GM19240 (cell line): ENCODE results near the gene DNAJA3.

ENCODE experiments used
- DNase-seq: peaks from one replicate; pipeline ENCODE4 v3.0.0; 2011; ENCODE audit warnings: low spot score; ENCODE audit not compliant: insufficient read length

DNAJA3 gene

GRCh38 chr16:4433228-4433627 is 7.6 kb downstream of the DNAJA3 start:
- DNase-seq: no peak

- DNase-seq: no peak
These were observed 8.5 kb downstream of the DNAJA3 start for GRCh38 chr16:4433914-4434787.

DNA sequence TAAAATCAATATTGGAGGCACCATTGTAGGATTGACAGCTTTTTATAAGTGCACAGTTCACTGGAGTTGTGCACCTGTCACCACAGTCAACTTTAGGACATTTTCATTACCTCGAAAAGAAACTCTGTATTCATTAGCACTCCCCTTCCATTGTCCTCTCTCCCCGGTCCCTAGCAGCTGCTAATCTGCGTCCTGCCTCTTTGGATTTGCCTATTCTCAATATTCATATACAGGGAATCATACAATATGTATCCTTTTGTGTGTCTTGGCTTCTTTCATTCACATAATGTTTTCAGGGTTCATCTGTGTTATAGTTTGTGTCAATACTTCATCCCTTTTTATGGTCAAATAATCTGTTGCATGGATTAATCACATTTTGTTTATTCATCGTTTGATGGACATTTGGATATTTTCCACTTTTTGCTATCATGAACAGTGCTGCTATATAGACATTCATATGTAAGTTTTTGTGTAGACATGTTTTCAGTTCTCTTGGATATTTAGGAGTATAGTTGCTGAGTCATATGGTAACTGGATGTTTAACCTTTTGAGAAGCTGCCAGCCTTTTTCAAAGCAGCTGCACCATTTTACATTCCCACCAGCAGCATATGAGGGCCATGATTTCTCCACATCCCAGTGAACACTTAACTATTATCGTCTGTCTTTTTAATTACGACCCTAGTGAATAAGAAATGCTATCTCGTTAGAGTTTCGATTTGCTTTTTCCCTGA is 9.8 kb downstream of the DNAJA3 start:
- DNase-seq: no peak

GRCh38 chr16:4437366-4437765 is 11.7 kb downstream of the DNAJA3 start:
- DNase-seq: no peak

GRCh38 chr16:4442371-4442770 is 16.7 kb downstream of the DNAJA3 start:
- DNase-seq: no peak

- DNase-seq: no peak
These were observed 17.6 kb downstream of the DNAJA3 start for GRCh38 chr16:4443271-4443670.

- no peak for DNase-seq
These were observed 18.3 kb downstream of the DNAJA3 start for GRCh38 chr16:4443986-4444385.

- no peak for DNase-seq
These were observed 24.8 kb downstream of the DNAJA3 start for GRCh38 chr16:4450430-4450829.

DNA sequence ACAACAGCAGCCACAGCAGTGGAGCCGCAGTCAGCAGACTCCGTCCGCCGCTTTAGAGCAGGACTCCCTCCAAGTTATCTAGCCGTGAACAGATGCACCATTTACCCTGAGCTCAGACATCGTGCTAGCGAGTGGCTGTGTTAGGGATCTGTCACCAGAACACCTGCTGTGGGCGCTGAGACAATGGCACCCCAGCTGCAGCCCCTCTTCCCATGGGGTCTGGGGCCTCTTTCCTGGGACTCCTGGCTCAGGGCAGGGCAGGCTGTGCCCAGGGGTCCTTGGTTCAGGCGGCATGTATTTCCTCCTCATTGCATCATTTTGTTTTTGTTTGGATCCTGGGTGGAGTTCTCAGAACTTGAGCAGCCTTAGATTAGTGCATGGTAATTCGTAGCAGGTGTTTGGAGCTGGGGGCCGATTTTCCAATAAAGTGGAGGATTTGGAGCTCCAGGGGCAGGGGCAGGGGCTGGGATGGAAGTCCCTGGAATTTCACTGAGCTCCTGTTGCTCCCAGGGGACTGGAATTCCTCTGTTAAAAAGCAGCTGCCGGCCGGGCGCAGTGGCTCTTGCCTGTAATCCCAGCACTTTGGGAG is 25.4 kb downstream of the DNAJA3 start:
- no peak for DNase-seq

GRCh38 chr16:4452674-4453073 is 27.0 kb downstream of the DNAJA3 start:
- no peak for DNase-seq

DNA sequence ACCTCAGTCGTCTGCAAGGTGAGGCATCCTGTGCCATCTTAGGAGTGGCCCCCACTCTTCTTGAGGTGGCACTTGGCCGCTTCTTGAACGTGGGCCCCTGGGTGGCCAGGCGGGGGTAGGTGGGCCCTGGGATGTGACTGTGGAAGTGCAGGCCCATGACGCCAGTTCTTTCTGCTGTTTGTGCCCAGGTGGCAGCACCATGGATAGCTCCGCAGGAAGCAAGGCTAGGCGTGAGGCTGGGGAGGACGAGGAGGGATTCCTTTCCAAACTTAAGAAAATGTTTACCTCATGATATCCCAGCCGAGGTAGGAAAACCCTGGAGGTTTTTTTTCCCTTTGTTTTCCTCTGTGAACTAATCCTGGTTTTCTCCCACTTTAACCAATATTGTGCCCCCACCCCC is 29.0 kb downstream of the DNAJA3 start:
- no peak for DNase-seq

- no peak for DNase-seq
These were observed 29.4 kb downstream of the DNAJA3 start for GRCh38 chr16:4455081-4455480.

DNA sequence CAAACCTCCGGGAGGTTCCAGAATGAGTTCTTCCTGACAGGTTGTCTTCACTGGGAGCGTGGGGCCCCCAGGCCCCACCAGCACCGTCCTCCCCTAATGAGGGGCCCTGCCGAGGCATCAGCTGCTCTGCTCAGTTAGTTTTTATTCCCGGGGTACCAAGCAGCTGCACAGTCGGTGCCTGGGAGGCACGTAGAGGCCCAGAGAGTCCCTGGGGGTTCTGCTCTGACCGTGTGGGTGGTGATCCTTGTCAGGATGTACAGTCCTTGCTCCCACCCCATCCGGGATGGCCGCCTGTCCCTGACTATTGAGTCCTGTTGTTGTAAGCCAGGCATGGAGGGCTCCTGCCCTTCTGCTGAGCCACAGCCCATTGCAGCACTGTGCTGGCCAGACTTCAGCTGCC is 30.3 kb downstream of the DNAJA3 start:
- no peak for DNase-seq

- DNase-seq: no peak
These were observed 35.2 kb downstream of the DNAJA3 start for GRCh38 chr16:4460936-4461249.

- DNase-seq: no peak
These were observed 35.8 kb downstream of the DNAJA3 start for GRCh38 chr16:4461250-4462085.

DNA sequence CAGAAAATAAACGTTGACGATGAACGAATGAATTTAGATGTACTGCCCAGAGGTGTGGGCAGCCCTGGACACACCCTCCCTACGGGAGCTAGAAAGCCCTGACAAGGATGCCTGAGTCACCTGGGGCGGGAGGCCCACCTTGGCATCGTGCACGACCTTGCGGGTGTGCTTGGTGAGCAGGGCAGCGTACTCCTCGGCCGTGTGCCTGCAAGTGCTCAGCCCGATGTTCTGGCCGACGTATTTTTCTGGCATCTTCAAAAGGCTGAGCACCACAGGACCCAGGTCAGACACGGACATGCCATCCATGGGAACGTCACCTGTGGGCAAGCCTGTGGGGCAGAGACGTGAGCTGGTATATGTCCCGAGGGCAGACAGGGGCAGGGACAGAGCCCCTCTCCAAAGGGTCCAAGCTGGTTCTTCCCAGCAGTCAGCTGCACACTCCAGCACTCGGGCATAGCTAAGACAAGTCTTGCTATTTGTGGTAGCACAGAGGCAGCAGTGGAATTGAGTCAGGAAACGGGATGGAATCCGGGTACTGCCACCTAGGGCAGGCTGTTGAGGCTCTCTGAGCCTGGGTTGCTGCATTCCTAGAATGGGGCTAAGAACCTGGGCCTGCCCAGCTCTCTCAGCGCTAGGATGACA is 38.0 kb downstream of the DNAJA3 start:
- no peak for DNase-seq

DNA sequence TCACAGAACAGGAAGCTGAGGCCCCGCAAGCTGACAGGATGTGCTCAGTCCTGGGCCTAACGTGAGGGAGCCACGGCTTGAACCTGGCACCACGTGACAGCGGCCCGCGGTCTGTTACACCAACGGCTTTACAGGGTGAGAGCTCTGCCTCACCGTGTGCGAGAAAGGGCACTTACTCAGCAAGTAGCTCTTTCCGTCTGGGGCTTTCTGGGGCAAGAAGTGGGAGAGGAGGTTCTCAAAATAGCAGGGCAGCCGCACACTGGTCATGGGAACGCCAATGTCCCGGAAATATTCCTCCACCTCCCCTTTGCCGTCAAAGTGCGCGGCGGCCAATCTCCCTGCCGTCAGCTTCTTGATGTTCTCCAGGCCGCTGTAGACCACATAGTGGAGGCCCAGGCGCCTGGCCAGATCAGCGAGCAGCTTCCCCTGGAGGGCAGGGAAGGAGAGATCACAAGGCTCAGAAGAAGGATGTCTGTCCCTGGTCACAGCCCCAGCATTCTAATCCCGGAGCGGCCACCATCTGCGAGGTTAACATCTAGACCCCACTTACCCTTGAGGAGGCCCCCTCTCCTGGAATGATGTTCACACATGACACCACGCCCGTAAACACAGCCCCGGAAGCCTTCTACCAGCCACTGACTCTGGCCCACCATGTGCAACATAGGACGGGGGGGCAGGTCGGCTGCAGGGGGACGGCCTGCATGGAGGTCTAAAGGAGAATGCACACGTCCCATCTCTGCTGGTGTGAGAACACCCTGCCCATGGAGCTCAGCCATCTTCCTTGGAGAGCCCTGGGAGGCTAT is 40.5 kb downstream of the DNAJA3 start:
- no peak for DNase-seq

GRCh38 chr16:4467916-4468315 is 42.2 kb downstream of the DNAJA3 start:
- no peak for DNase-seq

GRCh38 chr16:4468972-4469371 is 43.3 kb downstream of the DNAJA3 start:
- DNase-seq: no peak

DNA sequence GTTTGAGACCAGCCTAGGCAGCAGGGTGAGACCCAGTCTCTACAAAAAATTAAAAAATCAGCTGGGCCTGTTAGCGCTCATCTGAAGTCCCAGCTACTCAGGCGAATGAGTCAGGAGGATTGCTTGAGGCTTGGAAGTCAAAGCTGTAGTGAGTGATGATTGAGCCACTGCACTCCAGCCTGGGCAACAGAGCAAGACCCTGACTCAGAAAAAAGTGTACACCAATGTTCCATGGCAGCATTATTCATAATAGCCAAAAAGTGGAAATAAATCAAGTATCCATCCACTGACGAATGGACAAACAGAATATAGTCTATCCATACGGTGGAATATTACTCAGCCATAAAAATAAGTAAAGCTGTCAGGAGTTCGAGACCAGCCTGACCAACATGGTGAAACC is 46.2 kb downstream of the DNAJA3 start:
- no peak for DNase-seq
